ENCODE results near the gene CEP152.

Gene CEP152, protein sequence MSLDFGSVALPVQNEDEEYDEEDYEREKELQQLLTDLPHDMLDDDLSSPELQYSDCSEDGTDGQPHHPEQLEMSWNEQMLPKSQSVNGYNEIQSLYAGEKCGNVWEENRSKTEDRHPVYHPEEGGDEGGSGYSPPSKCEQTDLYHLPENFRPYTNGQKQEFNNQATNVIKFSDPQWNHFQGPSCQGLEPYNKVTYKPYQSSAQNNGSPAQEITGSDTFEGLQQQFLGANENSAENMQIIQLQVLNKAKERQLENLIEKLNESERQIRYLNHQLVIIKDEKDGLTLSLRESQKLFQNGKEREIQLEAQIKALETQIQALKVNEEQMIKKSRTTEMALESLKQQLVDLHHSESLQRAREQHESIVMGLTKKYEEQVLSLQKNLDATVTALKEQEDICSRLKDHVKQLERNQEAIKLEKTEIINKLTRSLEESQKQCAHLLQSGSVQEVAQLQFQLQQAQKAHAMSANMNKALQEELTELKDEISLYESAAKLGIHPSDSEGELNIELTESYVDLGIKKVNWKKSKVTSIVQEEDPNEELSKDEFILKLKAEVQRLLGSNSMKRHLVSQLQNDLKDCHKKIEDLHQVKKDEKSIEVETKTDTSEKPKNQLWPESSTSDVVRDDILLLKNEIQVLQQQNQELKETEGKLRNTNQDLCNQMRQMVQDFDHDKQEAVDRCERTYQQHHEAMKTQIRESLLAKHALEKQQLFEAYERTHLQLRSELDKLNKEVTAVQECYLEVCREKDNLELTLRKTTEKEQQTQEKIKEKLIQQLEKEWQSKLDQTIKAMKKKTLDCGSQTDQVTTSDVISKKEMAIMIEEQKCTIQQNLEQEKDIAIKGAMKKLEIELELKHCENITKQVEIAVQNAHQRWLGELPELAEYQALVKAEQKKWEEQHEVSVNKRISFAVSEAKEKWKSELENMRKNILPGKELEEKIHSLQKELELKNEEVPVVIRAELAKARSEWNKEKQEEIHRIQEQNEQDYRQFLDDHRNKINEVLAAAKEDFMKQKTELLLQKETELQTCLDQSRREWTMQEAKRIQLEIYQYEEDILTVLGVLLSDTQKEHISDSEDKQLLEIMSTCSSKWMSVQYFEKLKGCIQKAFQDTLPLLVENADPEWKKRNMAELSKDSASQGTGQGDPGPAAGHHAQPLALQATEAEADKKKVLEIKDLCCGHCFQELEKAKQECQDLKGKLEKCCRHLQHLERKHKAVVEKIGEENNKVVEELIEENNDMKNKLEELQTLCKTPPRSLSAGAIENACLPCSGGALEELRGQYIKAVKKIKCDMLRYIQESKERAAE (N-terminal part only)

DNA sequence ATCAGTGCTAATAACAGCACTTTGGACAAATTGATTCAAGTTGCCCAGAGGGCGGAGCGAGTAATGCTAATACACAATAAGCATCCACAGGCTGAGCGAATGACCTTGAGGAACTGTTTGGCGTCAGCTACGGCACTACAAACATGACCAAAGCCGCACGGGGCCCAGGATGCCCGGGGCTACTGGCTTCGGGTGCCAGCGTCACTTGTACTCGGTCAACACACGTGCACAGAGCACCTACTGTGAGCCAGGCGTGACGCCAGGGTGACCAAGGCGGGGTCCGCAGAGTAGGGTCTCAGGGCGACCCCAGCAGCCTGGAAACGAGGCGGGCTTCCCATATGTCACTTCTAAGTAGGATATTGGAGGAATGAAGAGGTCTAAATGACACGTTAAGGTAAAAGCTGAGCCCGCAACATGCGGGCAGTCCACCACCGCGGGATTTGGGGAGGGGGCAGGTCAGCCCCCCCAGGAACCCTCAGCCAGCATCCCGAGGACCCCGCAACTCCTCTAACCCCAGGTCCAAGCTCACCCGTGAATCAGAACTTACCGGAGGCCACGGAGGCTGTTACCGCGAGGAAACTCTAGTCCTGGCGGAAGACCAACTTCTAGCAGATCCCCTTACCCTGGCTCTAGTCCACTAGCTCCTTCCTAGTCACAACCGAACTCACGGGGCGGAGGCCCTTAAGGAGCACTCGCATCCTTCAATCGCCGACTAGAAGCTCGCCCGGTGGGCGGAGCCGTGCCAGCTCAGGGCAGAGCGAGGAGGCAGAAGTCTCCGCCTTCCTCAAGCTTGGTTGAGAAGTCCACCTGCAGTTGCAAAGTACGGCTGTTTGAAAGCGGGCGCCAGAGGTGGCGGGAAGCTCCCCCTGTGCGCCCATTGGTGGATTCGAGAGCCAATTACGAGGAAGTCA lies at the start of gene CEP152:
TSS of gene CEP152 (minus strand) at position 656 of the 911 bp plus-strand sequence. CDS start 5,420 bp downstream, outside the sequence.
- Histone ChIP-seq H3K4me1 (ENCODE audit: low read length) (peaks cover 11% of the 10 kb centered on the region), H3K4me2 (ENCODE audit: low read depth, low read length) (peak within 1 kb of the TSS; percentile 86), H2AFZ (ENCODE audit: low read length) (peak within 1 kb of the TSS; percentile 90), H3K9ac (ENCODE audit: low read length) (peak within 1 kb of the TSS; percentile 95), H3K79me2 (ENCODE audit: low read length) (peaks cover 51% of the 10 kb centered on the region), H3K36me3 (replicated peaks; ENCODE audit: insufficient read depth, low read length) (no peaks in the 10 kb centered on the region), H3K27ac (ENCODE audit: low read length) (peak within 1 kb of the TSS; percentile 72), H3K27me3 (replicated peaks; ENCODE audit: insufficient read depth, low read length) (no peaks in the 10 kb centered on the region), H3F3A (ENCODE audit: insufficient read depth, low read length) (peaks cover 7% of the 10 kb centered on the region; the same call in 1 of the 2 replicates), H3K9me3 (replicated peaks; ENCODE audit: insufficient read depth, low read length) (no peaks in the 10 kb centered on the region), H3K9me2 (replicated peaks; ENCODE audit: insufficient read depth, low read length) (no peaks in the 10 kb centered on the region), H4K20me1 (ENCODE audit: insufficient read depth, low read length) (no peaks in the 10 kb centered on the region), H3K4me3 (ENCODE audit: low read length) (peak within 1 kb of the TSS; percentile 96)
- DNase-seq, result peak; percentile 100
- TF ChIP-seq EZH2phosphoT487 (IDR thresholded peaks at IDR 0.05; ENCODE audit: low read length), result no peak
- no peak for TF ChIP-seq EZH2 (optimal IDR thresholded peaks at IDR 0.05; ENCODE audit: low read depth, low read length)
- TF ChIP-seq, protein P1, sequence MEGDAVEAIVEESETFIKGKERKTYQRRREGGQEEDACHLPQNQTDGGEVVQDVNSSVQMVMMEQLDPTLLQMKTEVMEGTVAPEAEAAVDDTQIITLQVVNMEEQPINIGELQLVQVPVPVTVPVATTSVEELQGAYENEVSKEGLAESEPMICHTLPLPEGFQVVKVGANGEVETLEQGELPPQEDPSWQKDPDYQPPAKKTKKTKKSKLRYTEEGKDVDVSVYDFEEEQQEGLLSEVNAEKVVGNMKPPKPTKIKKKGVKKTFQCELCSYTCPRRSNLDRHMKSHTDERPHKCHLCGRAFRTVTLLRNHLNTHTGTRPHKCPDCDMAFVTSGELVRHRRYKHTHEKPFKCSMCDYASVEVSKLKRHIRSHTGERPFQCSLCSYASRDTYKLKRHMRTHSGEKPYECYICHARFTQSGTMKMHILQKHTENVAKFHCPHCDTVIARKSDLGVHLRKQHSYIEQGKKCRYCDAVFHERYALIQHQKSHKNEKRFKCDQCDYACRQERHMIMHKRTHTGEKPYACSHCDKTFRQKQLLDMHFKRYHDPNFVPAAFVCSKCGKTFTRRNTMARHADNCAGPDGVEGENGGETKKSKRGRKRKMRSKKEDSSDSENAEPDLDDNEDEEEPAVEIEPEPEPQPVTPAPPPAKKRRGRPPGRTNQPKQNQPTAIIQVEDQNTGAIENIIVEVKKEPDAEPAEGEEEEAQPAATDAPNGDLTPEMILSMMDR (IDR thresholded peaks at IDR 0.05; ENCODE audit: low read length), result no peak

DNA sequence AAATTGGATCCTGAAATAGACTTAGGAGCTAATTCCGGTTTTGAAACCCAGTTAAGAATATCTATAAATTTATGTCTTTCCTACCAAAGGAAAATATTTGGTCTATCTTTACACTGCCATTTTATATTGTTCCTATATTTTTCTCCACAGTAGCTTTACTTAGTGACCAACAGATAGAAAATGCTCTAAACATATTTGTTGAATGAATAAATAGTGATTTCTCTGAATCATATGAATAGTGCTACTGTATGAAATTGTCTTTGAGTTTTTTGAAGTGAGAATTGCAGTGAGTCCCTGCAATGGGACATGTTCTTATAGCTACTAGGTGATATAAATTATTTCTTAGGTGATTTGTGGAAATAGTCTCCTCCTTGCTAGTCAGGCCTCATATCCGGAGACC lies 48.6 kb upstream of the CEP152 start:
- no peaks in the 10 kb centered on the region for H3K27me3 ChIP-seq (replicated peaks; ENCODE audit: insufficient read depth, low read length)
- H3F3A ChIP-seq (ENCODE audit: insufficient read depth, low read length), result no peaks in the 10 kb centered on the region
- H3K79me2 ChIP-seq (ENCODE audit: low read length), result no peaks in the 10 kb centered on the region
- H3K4me3 ChIP-seq (ENCODE audit: low read length), result no peak overlapping the region
- no peak for DNase-seq
- H3K27ac ChIP-seq (ENCODE audit: low read length), result no peak overlapping the region
- H3K9me2 ChIP-seq (replicated peaks; ENCODE audit: insufficient read depth, low read length), result no peaks in the 10 kb centered on the region
- no peaks in the 10 kb centered on the region for H4K20me1 ChIP-seq (ENCODE audit: insufficient read depth, low read length)
- peaks cover 5% of the 10 kb centered on the region; the same call in 1 of the 2 replicates for H3K4me1 ChIP-seq (ENCODE audit: low read length)
- H3K4me2 ChIP-seq (ENCODE audit: low read depth, low read length), result no peak overlapping the region
- H3K36me3 ChIP-seq (replicated peaks; ENCODE audit: insufficient read depth, low read length), result no peaks in the 10 kb centered on the region
- TF ChIP-seq EZH2phosphoT487 (IDR thresholded peaks at IDR 0.05; ENCODE audit: low read length) (no peak), EZH2 (optimal IDR thresholded peaks at IDR 0.05; ENCODE audit: low read depth, low read length) (no peak)
- TF ChIP-seq, protein P1 (IDR thresholded peaks at IDR 0.05; ENCODE audit: low read length), result no peak
- no peak overlapping the region for H3K9ac ChIP-seq (ENCODE audit: low read length)
- H2AFZ ChIP-seq (ENCODE audit: low read length), result no peak overlapping the region
- no peaks in the 10 kb centered on the region for H3K9me3 ChIP-seq (replicated peaks; ENCODE audit: insufficient read depth, low read length)

Measured in MM.1S (cell line).